ENCODE data around the gene SERPINI1.

GRCh38 chr3:167750272-167750971 lies 14.9 kb downstream of the SERPINI1 start:
- TF ChIP-seq POLR2A (IDR thresholded peaks at IDR 0.05) (no peak), CTCF (IDR thresholded peaks at IDR 0.05) (no peak), POLR2AphosphoS5 (IDR thresholded peaks at IDR 0.05) (no peak)
